ENCODE data around the gene GARIN5A.
A peak's percentile ranks its signal among the peaks of the same experiment; 100 is the strongest.

Gene GARIN5A

GRCh38 chr19:50510700-50511068 is 34.0 kb upstream of the GARIN5A start:
- H3K4me1 ChIP-seq = peaks cover 0 to 16% (median 13%) of the 10 kb centered on the region in 4 donors
- H3K36me3 ChIP-seq = peaks cover 0 to 9% (median 5%) of the 10 kb centered on the region in 3 donors
- H3K4me3 ChIP-seq = peak overlapping the region; percentile 75 to 79
- no peaks in the 10 kb centered on the region for H3K27me3 ChIP-seq
- no peak for TF ChIP-seq CTCF (IDR thresholded peaks at IDR 0.05)
- no peaks in the 10 kb centered on the region for H3K9me3 ChIP-seq
- intact Hi-C loops (cut with DNase I; ENCODE audit: low total_unique reads) = loop anchor here (1.0 kb wide), 1 partner anchor 34 kb away; the partner anchor contains the start of genes EMC10 and GARIN5A
- peak overlapping the region; percentile 83 to 84 for H3K27ac ChIP-seq
- no peak for DNase-seq

- Histone ChIP-seq H3K36me3 (peaks cover 0 to 14% (median 10%) of the 10 kb centered on the region in 3 donors), H3K4me3 (peak overlapping the region; percentile 75 to 79), H3K27me3 (no peaks in the 10 kb centered on the region), H3K27ac (peak overlapping the region; percentile 83 to 84), H3K4me1 (peaks cover 0 to 16% (median 13%) of the 10 kb centered on the region in 4 donors), H3K9me3 (no peaks in the 10 kb centered on the region)
- DNase-seq = peak in 1 of 2 donors; percentile 68
- no peak for TF ChIP-seq CTCF (IDR thresholded peaks at IDR 0.05)
- intact Hi-C loops (cut with DNase I; ENCODE audit: low total_unique reads) = no loop called here
Observed at GRCh38 chr19:50510121-50510670, 33.5 kb upstream of the GARIN5A start.

GRCh38 chr19:50509366-50509765 is 32.7 kb upstream of the GARIN5A start:
- intact Hi-C loops (cut with DNase I; ENCODE audit: low total_unique reads) = no loop called here
- Histone ChIP-seq H3K4me3 (no peak overlapping the region), H3K27ac (no peak overlapping the region), H3K4me1 (peaks cover 0 to 15% (median 12%) of the 10 kb centered on the region in 4 donors), H3K27me3 (no peaks in the 10 kb centered on the region), H3K36me3 (peaks cover 0 to 14% (median 12%) of the 10 kb centered on the region in 3 donors), H3K9me3 (no peaks in the 10 kb centered on the region)
- TF ChIP-seq CTCF (IDR thresholded peaks at IDR 0.05) = no peak
- no peak for DNase-seq

GRCh38 chr19:50508843-50509190 is 32.2 kb upstream of the GARIN5A start:
- no peaks in the 10 kb centered on the region for H3K27me3 ChIP-seq
- H3K27ac ChIP-seq = no peak overlapping the region
- no peak for TF ChIP-seq CTCF (IDR thresholded peaks at IDR 0.05)
- no peaks in the 10 kb centered on the region for H3K9me3 ChIP-seq
- H3K36me3 ChIP-seq = peaks cover 0 to 14% (median 12%) of the 10 kb centered on the region in 3 donors
- intact Hi-C loops (cut with DNase I; ENCODE audit: low total_unique reads) = no loop called here
- DNase-seq = no peak
- no peak overlapping the region for H3K4me3 ChIP-seq
- peaks cover 0 to 15% (median 12%) of the 10 kb centered on the region in 4 donors for H3K4me1 ChIP-seq

- TF ChIP-seq CTCF (IDR thresholded peaks at IDR 0.05) = no peak
- H3K4me1 ChIP-seq = peaks cover 0 to 15% (median 12%) of the 10 kb centered on the region in 4 donors
- no peak overlapping the region for H3K4me3 ChIP-seq
- no peak for DNase-seq
- peaks cover 0 to 14% (median 12%) of the 10 kb centered on the region in 3 donors for H3K36me3 ChIP-seq
- H3K27ac ChIP-seq = no peak overlapping the region
- intact Hi-C loops (cut with DNase I; ENCODE audit: low total_unique reads) = no loop called here
- no peaks in the 10 kb centered on the region for H3K9me3 ChIP-seq
- H3K27me3 ChIP-seq = no peaks in the 10 kb centered on the region
Observed at GRCh38 chr19:50507376-50507775, 30.7 kb upstream of the GARIN5A start.
